K562 (cell line): Measurements from ENCODE around the gene CENPU.
"Not testable (repeated sequence)": the region's sequence is repeated elsewhere in the genome, so short reads cannot be mapped to it uniquely, and the experiment has no call there.

Experiments
- CBFA2T2 ChIP-seq: fragments of 450-650 bp; conservative IDR thresholded peaks from 2 replicates; pipeline ENCODE4 v1.6.1; 2017; ENCODE audit warnings: mild to moderate bottlenecking
- CC2D1A ChIP-seq: fragments of 450-650 bp; IDR thresholded peaks from 2 replicates; pipeline ENCODE4 v1.6.1; 2017; ENCODE audit warnings: mild to moderate bottlenecking
- CHD2 ChIP-seq: IDR thresholded peaks from 2 replicates; pipeline ENCODE4 v1.6.1; 2011; ENCODE audit warnings: low read depth, low read length
- CTCF ChIP-seq, 3 experiments: IDR thresholded peaks in 2 of 3; conservative IDR thresholded peaks in 1 of 3; 2 replicates each; pipeline ENCODE4 v1.5.1; 2011 to 2012; ENCODE audit warnings: low read length in 3 of 3, mild to moderate bottlenecking in 3 of 3, control low read depth in 2 of 3, improper control_type of control experiment in 1 of 3, inconsistent platforms in 1 of 3, low read depth in 1 of 3, mixed read lengths in 1 of 3, moderate library complexity in 1 of 3; ENCODE audit not compliant: insufficient read depth in 2 of 3
- FUS ChIP-seq: fragments of 200-400 bp; formaldehyde crosslinking; optimal IDR thresholded peaks from 2 replicates; pipeline ENCODE3; 2017; ENCODE audit warnings: low read depth, low read length
- MEF2A ChIP-seq: IDR thresholded peaks from 2 replicates; pipeline ENCODE4 v1.6.1; 2011; ENCODE audit warnings: low read depth, mild to moderate bottlenecking, low read length, moderate library complexity; ENCODE audit not compliant: control insufficient read depth
- MXI1 ChIP-seq: IDR thresholded peaks from 2 replicates; pipeline ENCODE4 v1.6.1; 2011; ENCODE audit warnings: low read depth, mild to moderate bottlenecking, improper control_type of control experiment, low read length
- RCOR1 ChIP-seq, 2 experiments: IDR thresholded peaks; 2 replicates each; pipeline ENCODE4 v1.6.1; 2012; ENCODE audit warnings: low read depth in 2 of 2, low read length in 2 of 2, borderline replicate concordance in 1 of 2, improper control_type of control experiment in 1 of 2
- ZNF79 ChIP-seq: fragments of 250-450 bp; sonication (Bioruptor Pico); IDR thresholded peaks from 2 replicates; pipeline ENCODE4 v1.4.0; 2020; ENCODE audit warnings: low read depth, mild to moderate bottlenecking, moderate library complexity
- TF ChIP-seq, protein P1 (sequence below), 2 experiments: fragments of 450-650 bp in 1 of 2; sonication (generic) in 1 of 2; formaldehyde crosslinking in 1 of 2; IDR thresholded peaks in 1 of 2; conservative IDR thresholded peaks in 1 of 2; 2 replicates each; pipeline versions ENCODE4 v1.6.1 to v1.8.1; 2016 to 2023; ENCODE audit warnings: mild to moderate bottlenecking in 2 of 2, moderate library complexity in 2 of 2, inconsistent platforms in 1 of 2, missing genetic modification reagents in 1 of 2

DNA sequence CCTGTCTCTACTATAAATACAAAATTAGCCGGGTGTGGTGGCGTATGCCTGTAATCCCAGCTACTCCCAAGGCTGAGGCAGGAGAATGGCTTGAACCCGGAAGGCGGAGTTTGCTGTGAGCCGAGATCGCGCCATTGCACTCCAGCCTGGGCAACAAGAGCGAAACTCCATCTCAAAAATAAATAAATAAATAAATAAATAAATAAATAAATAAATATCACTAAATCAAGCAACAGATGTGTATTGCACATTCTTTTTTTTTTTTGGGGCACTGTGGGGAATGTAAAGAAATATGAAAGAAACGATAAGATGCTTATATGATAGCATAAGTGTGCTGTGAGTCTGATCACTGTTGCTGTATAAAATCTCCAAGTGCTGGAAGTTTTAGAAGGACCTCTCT lies 76.1 kb downstream of the CENPU start:
- TF ChIP-seq FUS; MXI1; CHD2; CBFA2T2; CTCF (IDR thresholded peaks at IDR 0.05 in 2 of 3, conservative IDR thresholded peaks at IDR 0.05 in 1 of 3; ENCODE audit: insufficient read depth in 2 of 3, low read depth in 1 of 3, low read length in 3 of 3); CC2D1A; ZNF79 (CRISPR knock-in tag); MEF2A; RCOR1 (IDR thresholded peaks at IDR 0.05; ENCODE audit: borderline replicate concordance in 1 of 2, low read depth in 2 of 2, low read length in 2 of 2): not testable (repeated sequence)
- TF ChIP-seq, protein P1, sequence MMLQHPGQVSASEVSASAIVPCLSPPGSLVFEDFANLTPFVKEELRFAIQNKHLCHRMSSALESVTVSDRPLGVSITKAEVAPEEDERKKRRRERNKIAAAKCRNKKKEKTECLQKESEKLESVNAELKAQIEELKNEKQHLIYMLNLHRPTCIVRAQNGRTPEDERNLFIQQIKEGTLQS (IDR thresholded peaks at IDR 0.05): not testable (repeated sequence)
- TF ChIP-seq, protein P1 (CRISPR knock-in tag; conservative IDR thresholded peaks at IDR 0.05): not testable (repeated sequence)
